Ureter (tissue), 1 donor: ENCODE results near the gene UGGT1. TPM values are rescaled to one million over a fixed set of nuclear protein-coding genes. Genes with fewer than 3 reads are reported as not detected.

Source experiments
- DNase-seq: peaks from one replicate; pipeline ENCODE4 v3.0.0-alpha.2; 2020; ENCODE audit warnings: low spot score
- total RNA-seq: library from RNA; stranded (reverse); gene quantifications from one replicate; pipeline ENCODE4 v1.2.4, GENCODE V29; 2023
- donor health status: DM: yes; HTN: yes; CAD: no.

UGGT1 gene
- total RNA-seq, 1 donor from 2014 or later, result 61.1 TPM

DNA sequence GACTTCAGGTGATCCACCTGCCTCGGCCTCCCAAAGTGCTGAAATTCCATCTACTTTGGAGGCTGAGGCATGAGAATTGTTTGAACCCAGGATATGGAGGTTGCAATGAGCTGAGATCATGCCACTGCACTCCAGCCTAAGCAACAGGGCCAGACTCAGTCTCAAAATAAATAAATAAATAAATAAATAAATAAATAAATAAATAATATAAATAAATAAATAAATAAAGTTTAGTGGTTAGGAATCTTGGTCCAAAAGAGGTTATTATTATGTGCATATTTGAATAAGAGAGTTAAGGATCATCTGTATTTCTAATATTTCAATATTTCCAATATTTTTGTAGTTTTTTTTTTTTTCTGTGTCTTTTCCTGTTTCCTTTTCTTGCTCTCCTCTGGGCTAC is 136.9 kb downstream of the UGGT1 start:
- DNase-seq, result no peak

DNA sequence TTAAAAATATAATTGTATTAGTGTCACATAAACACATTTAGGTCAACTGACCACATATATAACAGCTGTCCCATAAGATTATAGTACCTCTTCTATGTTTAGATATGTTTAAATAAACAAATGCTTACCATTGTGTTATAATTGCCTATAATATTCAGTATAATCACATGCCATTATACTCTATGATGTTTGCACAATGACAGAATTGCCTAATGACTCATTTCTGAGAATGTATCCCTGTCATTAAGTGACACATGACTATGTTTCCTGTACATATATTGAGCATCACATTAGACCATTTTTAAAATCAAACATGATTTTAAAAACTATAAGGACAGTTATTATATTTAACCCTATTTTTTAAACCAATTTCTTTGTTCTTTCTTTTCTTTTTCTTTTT is 137.9 kb downstream of the UGGT1 start:
- DNase-seq, result no peak

DNA sequence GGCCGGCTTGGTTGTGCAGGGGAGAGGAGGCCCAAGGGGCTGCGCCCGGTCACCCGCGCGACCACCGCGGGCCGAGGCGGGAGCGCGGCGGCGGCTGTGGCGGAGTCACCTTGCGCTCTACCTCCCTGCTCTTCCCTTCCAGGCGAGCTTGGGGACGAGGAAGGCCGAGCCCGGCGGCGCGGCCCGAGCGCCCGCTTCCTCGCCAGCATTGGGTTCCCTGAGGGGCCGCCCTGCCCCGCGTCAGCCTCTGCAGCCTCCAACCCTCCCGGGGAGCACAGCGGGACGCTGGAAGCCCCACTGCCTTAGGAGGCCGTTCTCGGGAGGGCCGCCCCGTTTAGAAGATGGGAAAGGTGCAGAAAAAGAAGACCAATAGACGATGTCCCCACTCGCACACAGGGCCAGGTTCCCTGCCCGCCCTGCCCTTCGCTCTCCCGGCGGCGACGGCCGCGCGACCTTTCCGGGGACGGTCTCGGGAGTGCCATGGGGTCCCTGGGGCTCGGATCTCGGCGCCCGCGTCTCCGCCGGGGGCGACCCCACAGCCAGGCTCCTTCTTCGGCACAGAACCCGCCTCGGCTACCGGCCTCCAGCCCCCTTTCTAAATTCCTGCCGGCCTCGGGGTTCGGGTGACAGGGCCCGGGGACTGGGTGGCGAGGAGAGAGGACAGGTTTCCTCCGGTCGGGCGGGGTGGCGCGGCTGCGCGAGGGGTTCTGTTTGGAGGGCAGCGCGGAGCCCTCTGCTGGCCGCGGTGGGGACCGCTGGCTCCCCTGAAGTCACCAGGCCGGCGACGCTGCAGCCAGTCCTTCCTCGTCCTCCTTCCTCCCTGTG is 142.2 kb downstream of the UGGT1 start:
- peak; percentile 90 for DNase-seq

DNA sequence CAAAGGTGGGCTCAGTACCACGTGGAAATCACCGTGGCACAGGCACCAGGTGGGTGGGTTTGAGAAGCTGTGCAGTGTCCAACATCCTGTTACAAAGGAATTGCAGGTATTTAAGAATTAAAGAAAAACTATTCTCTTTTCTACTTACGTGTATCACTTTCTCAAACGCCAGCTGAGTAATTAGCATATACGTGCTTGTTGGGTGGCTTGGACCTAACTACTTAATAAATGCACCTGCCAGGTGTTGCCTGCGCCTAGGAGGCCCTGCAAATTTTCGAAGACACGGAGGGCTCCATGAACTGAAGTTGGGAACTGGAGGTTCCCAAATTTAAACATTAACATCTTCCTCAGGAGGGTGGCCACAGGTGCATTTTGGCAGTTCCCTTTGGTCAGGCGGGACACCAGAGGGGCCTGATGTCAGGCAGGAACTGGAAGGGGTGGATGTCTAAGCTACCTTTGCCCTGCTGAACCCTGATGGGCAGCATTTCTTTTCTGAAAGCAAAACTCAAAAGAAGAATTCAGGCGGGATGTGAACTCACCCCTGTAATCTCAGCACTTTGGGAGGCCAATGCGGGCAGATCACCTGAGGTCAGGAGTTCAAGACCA is 142.9 kb downstream of the UGGT1 start:
- DNase-seq, result no peak

DNA sequence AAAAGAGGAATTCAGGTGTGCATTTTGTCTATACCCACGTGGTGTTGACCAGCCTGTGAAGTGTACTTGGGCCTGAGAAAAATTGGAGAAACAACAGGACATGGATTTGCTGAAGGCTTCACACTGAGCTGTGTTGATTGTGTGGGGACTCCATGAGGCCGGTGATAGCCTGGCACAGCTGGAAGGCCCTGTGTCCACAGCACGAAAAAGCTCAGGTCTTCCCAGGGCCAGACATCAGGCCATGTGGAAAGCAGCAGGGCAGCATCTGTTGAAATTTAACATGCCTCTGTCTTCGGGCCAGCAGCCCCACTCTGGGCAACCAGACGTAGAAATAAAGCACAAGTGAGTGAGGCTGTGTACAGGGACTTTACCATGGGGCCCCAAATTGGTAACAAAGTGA is 143.6 kb downstream of the UGGT1 start:
- no peak for DNase-seq

DNA sequence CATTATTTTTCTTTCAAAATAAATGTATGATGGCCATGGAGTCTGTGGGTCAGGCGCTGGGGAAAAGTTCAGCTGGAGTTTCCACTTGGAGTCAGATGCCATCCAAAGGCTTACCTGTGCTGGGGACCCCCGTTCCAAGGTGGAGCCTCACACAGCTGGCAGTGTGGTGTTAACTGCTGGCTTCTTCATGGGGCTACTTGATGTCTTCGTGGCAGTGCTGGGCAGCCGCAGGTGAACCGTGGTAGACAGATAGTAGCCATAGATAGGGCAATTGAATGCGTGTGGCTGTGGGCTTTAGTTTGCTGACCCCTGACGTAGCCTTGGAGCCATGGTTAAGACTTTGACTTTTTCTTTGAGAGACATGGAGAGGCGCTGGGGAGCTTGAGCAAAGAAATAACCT is 144.6 kb downstream of the UGGT1 start:
- no peak for DNase-seq

DNA sequence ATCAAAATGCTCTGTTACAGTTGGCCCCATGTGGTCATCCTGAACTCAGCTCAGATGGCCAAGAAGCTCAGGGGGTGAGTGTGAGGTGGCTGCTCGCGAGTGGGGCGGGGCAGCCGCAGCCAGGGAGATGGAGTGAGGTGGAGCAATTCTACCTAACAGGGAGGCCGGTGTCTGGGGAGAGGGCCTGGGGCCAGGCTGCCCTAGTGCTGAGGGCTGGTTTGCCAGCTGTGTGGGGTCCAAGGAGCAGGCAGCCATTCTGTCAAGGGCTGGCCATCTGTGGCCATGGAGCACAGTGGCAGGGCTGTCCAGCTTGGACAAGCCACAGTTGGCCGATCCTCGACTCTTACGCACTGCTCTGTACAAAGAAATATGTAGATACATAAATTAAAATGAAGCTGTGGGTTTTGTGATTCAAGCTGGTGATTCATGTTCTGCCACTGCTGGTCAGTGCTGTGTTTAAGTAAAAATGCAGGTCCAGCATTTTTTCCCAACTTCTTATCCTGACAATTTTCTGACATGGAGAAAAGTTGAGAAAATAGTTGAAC is 145.6 kb downstream of the UGGT1 start:
- no peak for DNase-seq

DNA sequence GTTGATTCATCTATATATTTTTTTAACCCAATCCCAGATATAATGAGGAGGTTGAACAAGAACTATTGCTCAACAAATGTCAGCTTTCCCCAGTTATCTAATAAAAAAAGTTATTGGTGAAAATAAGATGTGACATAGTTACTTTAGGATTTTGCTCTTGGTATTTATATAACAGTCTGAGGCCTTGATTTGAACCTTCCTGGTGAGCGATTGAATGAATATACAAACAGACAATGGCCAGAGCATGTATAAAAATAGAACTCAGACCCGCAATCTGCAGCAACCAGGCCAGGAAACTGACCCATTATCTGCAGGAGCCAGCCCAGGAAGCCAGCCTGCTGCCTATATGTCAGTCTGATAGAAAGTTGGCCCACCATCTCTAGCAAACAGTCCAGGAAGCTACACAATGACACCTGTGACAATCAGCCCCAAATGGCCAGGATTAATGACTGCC is 146.1 kb downstream of the UGGT1 start:
- DNase-seq, result no peak

DNA sequence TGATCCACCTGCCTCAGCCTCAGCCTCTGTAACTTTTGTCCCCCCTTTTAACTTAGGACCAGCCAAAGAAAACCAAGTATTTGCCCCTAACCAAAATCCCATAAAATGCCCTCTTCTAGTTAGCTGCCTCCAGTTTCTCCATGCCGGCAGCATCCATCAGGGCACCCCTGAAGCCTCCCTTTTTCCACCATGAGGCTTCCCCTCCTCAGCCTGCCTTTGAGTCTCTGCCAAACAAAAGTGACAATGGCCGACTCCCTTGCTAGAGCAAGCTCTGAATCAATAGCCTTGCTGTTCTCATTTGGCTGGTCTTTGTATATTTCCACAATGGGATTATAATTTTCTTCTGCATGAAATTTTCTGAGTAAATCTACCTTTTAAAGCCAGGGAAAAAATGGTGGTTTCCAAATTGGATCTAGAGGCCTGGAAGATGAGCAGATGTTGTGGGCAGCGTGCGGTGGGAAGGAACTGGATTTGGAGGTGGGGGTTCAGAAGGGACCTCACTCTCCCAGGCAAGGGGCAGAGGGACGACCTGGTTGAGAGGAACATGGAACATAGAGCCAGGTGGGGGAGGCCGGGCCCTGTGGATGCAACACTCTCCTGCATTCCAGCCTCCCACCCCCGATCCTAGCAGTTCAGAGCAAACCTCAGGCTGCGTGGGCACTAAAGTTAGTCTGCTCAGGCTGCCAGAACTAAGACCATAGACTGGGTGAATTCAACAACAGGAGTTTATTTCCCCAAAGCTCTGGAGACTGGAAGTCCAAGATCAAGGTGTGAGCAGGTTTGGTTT is 147.1 kb downstream of the UGGT1 start:
- DNase-seq, result no peak

DNA sequence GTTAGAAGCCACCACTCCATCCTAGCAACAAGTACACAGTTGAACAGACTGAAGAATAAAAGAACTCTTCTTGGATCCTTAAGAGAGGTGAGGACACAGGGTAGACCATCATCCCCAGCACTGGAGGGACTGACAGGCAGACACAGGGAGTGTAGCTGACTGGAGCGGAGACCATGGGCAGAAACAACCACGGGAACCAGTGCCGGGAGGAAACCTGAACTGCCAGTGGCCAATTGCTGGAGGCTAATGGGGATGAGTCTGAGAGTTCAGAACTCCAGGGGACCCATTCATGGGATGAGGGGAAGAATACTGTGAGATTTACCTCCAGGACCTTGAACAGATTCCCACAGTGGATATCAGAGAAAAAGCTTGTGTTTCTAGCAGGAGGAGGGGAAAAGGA is 150.9 kb downstream of the UGGT1 start:
- no peak for DNase-seq

Other genes with a start within 250 kb of the UGGT1 start
- gene POLR2D, start 233.0 kb upstream of the UGGT1 start, total RNA-seq, result 29.7 TPM
- gene AMMECR1L, start 205.2 kb upstream of the UGGT1 start, total RNA-seq, result 19.2 TPM
- gene SAP130, start 63.1 kb upstream of the UGGT1 start, total RNA-seq, result 22.5 TPM
- 56.0 TPM for gene HS6ST1, start 227.7 kb downstream of the UGGT1 start, total RNA-seq